BE2C (cell line): ENCODE data around the gene KNCN.

Experiments
- DNase-seq: peaks from one replicate; pipeline ENCODE4 v3.0.0-alpha.2; 2020
- H3K27me3 ChIP-seq: fragments of 250-450 bp; sonication (Bioruptor Pico); 2 replicates; pipeline ENCODE4 v1.5.1; 2020; ENCODE audit warnings: mild to moderate bottlenecking
- H3K36me3 ChIP-seq: fragments of 250-450 bp; sonication (Bioruptor Pico); 2 replicates; pipeline ENCODE4 v1.5.1; 2020; ENCODE audit warnings: mild to moderate bottlenecking
- H3K4me1 ChIP-seq: fragments of 250-450 bp; sonication (Bioruptor Pico); 2 replicates; pipeline ENCODE4 v1.5.1; 2020
- H3K4me3 ChIP-seq: 2 replicates; pipeline ENCODE4 v1.5.1; 2011; ENCODE audit warnings: low read depth, low read length
- H3K9me3 ChIP-seq: fragments of 250-450 bp; sonication (Bioruptor Pico); 2 replicates; pipeline ENCODE4 v1.5.1; 2020
- TF ChIP-seq, protein P1 (sequence below): IDR thresholded peaks from 2 replicates; pipeline ENCODE4 v1.5.1; 2012; ENCODE audit warnings: mild to moderate bottlenecking, low read depth, low read length

KNCN gene

DNA sequence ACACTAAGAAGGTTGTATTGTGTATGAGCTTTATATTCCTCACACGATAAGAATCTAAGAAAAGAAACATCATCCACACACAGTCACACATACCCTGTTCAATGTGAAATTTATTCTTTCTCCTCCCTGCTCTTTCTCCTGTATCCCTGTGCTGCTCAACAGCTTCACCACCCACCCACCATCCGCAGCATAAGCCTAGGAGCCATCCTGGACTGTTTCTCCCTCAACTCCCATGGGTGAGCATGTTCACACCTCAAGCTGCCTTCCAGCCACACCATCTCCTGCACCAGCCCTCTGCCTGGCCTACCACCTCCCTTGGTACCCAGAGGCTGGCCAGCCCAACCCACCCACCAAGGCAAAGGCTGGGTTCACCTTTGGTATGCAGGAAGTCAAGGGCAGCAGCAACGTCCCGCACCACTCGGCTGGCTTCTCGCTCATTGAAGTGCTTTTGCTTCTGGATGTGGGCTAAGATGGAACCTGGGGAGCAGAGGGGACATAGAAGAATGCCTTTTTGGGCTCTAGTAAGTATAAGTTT is 20.3 kb upstream of the KNCN start:
- no peaks in the 10 kb centered on the region for H3K4me1 ChIP-seq
- H3K4me3 ChIP-seq, result no peak overlapping the region
- H3K27me3 ChIP-seq, result no peaks in the 10 kb centered on the region
- TF ChIP-seq, protein P1, sequence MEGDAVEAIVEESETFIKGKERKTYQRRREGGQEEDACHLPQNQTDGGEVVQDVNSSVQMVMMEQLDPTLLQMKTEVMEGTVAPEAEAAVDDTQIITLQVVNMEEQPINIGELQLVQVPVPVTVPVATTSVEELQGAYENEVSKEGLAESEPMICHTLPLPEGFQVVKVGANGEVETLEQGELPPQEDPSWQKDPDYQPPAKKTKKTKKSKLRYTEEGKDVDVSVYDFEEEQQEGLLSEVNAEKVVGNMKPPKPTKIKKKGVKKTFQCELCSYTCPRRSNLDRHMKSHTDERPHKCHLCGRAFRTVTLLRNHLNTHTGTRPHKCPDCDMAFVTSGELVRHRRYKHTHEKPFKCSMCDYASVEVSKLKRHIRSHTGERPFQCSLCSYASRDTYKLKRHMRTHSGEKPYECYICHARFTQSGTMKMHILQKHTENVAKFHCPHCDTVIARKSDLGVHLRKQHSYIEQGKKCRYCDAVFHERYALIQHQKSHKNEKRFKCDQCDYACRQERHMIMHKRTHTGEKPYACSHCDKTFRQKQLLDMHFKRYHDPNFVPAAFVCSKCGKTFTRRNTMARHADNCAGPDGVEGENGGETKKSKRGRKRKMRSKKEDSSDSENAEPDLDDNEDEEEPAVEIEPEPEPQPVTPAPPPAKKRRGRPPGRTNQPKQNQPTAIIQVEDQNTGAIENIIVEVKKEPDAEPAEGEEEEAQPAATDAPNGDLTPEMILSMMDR, result no peak
- H3K36me3 ChIP-seq, result no peaks in the 10 kb centered on the region
- no peak for DNase-seq
- H3K9me3 ChIP-seq, result no peaks in the 10 kb centered on the region

DNA sequence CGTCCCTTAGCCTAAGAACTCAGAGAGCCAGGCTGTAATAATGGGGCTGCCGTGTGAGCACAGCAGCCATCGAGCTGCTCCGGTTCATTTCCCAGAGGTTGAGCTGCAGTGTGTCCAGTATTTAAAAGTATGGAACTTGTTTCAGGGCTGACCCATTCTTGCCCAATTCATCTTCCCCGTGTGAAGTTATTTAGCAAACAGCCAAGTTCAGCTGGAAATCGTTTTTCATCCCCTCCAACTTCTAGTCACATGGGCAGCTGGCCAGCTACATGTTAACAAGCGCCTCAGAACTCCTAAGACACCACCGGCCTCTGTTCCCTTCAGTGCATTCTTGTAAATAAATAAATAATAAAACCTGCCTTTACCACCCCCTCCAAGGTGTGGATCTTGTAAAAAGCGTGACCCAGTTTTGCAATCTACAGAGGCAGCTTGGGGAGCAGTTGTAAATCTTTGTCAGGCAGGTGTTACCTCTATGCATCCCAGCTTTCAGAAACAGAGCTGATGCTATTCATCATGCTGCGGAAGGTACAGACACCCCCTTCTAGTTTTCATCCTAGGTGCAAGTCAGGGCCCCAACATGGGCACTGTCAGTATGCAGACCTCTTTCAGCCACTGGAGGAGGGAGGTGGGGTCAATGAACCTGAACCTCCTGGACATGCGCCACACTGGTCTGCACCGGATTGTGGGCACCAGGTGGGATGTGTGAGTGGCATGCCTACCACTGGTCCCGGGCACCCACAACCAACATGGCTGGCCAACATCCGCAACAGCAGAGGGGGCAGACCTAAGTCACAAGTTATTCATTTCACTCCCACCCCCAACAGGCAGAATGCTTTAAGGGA is 18.7 kb upstream of the KNCN start:
- no peak for DNase-seq
- H3K27me3 ChIP-seq, result no peaks in the 10 kb centered on the region
- TF ChIP-seq, protein P1, result no peak

DNA sequence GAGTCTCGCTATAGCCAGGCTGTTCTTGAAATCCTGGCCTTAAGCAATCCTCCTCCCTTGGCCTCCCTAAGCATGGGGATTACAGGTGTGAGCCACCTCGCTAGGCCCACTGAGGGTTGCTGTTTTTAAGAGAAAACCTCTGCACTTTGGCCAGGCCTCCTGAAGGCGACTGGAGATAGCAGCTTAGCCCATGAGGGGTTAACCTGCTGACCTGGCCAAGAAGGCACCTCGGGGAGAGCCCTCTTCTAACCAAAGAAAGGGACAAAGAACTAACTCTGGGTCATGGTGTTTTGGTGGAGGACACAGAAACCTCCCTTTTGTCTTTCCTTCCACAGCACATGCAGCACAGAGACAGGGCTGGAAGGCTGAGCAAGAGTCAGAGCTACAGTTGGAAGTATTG is 17.7 kb upstream of the KNCN start:
- no peaks in the 10 kb centered on the region for H3K9me3 ChIP-seq
- no peak for DNase-seq
- no peaks in the 10 kb centered on the region for H3K27me3 ChIP-seq
- H3K36me3 ChIP-seq, result no peaks in the 10 kb centered on the region
- no peaks in the 10 kb centered on the region for H3K4me1 ChIP-seq
- H3K4me3 ChIP-seq, result no peak overlapping the region
- TF ChIP-seq, protein P1, result no peak

More for the DNA sequence above, 18.7 kb upstream of the KNCN start:
- Histone ChIP-seq H3K4me1 (no peaks in the 10 kb centered on the region), H3K4me3 (no peak overlapping the region), H3K9me3 (no peaks in the 10 kb centered on the region), H3K36me3 (no peaks in the 10 kb centered on the region)

DNA sequence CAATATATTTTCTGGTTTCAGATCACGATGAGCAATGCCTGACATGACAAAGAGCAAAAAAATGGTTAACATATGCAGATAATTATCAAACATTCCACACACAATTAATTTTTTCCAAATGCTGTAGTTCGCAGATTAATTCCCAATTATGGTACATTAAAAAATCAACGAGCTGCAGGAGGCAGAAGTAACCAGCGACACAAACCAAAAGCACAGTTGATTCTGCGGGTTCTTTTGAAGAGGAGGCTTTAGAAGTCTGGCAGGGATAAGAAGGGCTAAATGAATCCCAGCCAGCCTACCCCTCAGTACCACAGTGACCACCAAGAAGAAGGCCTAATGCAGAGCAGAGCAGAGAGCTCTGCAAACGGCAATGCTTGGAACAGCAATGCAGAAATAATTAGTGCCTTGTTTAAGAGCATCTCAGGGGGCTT is 17.0 kb upstream of the KNCN start:
- H3K27me3 ChIP-seq, result no peaks in the 10 kb centered on the region
- H3K4me3 ChIP-seq, result no peak overlapping the region
- H3K9me3 ChIP-seq, result no peaks in the 10 kb centered on the region
- TF ChIP-seq, protein P1, result no peak
- H3K4me1 ChIP-seq, result no peaks in the 10 kb centered on the region
- DNase-seq, result no peak
- no peaks in the 10 kb centered on the region for H3K36me3 ChIP-seq

DNA sequence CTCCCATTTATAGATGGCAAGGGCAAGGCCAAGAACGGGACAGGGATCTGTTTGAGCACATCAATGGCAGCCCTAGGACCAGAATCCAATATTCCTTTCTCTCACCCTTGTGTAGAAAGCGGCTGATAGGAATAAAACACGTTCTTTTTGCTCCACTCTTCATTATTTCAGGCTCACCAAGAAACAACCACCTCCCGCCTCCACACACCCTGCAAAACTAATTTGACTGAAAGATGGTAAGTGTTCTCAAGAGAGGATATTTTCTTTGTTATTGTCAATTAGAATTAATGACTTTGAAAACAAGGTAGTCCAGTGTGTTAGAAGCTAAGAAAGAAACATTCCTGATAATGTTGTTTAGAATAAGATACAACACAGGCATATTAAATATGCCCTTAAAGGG is 11.9 kb upstream of the KNCN start:
- Histone ChIP-seq H3K4me3 (no peak overlapping the region), H3K36me3 (no peaks in the 10 kb centered on the region), H3K27me3 (no peaks in the 10 kb centered on the region), H3K9me3 (no peaks in the 10 kb centered on the region), H3K4me1 (no peaks in the 10 kb centered on the region)
- no peak for DNase-seq
- TF ChIP-seq, protein P1, result no peak

DNA sequence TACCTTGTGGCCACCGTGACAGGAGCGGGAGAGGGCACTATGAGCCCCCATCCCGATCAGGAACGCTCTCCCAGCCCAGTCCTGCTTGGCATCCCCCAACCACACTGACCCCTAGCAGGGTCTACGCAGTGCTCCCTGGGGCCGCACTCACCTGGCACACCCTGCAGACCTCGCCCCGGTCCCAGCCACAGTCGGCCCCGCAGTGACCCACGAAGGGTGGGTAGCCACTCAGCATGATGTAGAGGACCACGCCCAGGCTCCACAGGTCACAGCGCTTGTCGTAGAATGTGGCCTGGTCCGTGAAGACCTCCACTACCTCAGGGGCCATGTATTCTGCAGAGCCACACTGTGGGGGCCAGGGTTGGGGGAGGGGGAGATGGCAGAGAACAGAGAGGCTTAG is 11.1 kb upstream of the KNCN start:
- no peaks in the 10 kb centered on the region for H3K4me1 ChIP-seq
- no peaks in the 10 kb centered on the region for H3K9me3 ChIP-seq
- H3K36me3 ChIP-seq, result no peaks in the 10 kb centered on the region
- H3K27me3 ChIP-seq, result no peaks in the 10 kb centered on the region
- DNase-seq, result no peak
- TF ChIP-seq, protein P1, result no peak
- H3K4me3 ChIP-seq, result no peak overlapping the region
